ENCODE measurements around the gene MROH7. TPM values are rescaled to one million over a fixed set of nuclear protein-coding genes. Genes with fewer than 3 reads are reported as not detected.

MROH7 gene
- not detected for total RNA-seq
- not detected for polyA plus RNA-seq

DNA sequence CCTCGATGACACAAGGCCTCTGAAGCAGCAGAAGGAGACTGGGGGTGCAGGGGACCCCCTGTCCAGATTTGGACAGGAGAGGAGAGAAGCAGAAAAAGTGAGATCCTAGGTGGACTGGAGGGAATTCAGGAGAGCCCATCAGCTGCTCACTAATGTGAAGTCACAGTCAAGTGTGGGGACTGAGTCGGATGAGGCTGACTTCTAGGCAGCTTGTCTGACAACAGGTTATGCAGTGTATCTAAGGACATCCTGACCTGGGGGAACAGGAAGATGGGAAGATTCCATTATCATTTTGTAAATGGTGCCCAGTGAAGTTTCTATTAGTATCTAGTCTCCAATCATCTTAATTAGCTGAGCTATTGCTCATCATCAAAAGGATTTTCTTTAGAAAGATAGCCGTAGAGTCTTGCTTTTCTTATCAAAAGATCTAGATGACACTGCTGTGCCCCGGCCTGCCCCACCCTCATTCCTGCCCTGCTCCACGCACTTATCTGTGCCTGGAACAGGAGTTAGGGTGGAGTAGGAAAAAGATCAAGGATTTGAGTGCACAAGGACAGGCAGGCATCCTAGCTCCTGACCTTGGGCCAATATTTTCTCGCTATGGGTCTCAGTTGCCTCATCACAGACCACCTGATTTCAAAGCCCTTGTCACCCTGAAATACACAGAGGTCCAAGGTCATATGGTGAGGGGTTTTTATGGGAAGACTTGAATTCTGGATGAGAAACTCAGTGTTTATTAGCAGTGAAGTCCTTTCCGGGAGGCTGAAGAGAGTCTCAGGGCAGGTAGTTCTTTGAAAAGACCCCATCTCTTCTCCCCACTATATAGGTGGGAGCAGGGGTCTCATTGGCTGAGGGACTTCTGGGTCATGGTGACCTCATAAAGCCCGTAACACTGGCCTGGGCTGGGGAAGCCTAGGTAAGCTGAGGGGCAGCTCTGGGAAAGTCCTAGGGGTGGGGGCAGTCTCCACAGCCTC lies at the start of gene MROH7:
MROH7 (plus strand) TSS at position 924 of the 974 bp plus-strand sequence. CDS start 11,141 bp downstream, outside the sequence.
- H3K27me3 Mint-ChIP-seq: peaks cover 21 to 22% of the 10 kb centered on the region in 2 donors
- H3K4me3 Mint-ChIP-seq: no peak within 1 kb of the TSS
- no peak within 1 kb of the TSS for H3K27ac Mint-ChIP-seq
- H3K27me3 ChIP-seq (ENCODE audit: insufficient read depth, low read length, poor library complexity, severe bottlenecking): no peaks in the 10 kb centered on the region
- H3K4me1 ChIP-seq (ENCODE audit: insufficient read depth, low read length): no peaks in the 10 kb centered on the region
- H3K27ac ChIP-seq (ENCODE audit: low read depth, low read length): no peak within 1 kb of the TSS
- CTCF ChIA-PET: no interaction called here
- peaks cover 5 to 18% (median 9%) of the 10 kb centered on the region in 5 donors for H3K9me3 Mint-ChIP-seq
- no peak within 1 kb of the TSS for H3K4me3 ChIP-seq (ENCODE audit: low read length)
- H3K36me3 ChIP-seq (ENCODE audit: insufficient read depth, low read length): no peaks in the 10 kb centered on the region
- H3K9me3 ChIP-seq (ENCODE audit: low read length): no peaks in the 10 kb centered on the region
- H3K36me3 Mint-ChIP-seq: no peaks in the 10 kb centered on the region
- POLR2A ChIA-PET: no interaction called here
- DNase-seq: no peak
- no peaks in the 10 kb centered on the region for H3K4me1 Mint-ChIP-seq

DNA sequence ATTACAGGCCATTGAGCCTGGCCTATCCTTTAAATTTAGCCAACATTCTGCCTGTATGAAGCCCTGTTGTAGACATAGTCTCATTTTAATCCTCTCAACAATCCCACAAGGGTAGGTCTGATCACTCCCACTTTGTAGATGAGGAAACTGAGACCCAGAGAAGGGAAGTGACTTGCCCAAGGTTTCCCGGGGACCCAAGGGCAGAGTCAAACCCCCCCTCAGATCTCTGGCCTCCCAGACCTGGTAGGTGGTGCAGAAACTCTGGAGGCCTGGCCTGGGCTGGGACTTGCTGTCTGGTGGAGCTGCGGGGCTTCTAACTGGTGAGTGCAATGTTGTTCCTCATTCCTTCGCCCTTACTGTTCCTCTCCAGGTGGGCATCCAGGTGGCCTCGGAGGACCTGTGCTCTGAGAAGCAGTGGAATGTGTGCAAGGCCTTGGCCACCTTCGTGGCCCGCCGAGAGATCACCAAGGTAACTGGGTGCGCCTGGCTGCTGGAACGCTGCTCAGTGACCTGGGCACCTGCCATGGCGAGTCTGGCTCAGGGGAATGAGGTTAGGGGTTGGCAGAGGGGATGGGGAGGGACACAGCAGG lies 47.9 kb upstream of the MROH7 start:
- H3K27ac Mint-ChIP-seq: no peak overlapping the region

DNA sequence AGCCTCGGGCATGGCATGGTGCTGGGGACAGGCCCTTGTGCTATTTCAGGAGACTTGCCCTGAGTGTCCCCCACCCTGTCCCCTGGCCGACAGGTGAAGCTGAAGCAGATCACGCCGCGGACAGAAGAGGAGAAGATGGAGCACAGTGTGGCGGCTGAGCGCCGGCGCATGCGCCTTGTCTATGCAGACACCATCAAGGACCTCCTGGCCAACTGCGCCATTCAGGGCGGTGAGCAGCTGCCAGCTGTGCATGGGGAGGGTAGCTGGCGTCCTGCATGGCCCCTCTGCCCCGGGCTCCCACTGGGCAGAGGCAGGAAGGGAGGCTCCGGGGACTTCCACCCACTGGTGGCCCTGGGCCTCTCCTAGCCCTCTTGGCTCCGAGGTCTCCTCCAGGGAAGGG lies 47.1 kb upstream of the MROH7 start:
- H3K27ac ChIP-seq (ENCODE audit: low read depth, low read length): no peak overlapping the region
- no peaks in the 10 kb centered on the region for H3K36me3 ChIP-seq (ENCODE audit: insufficient read depth, low read length)
- no peak for DNase-seq
- H3K4me1 ChIP-seq (ENCODE audit: insufficient read depth, low read length): no peaks in the 10 kb centered on the region
- ChIA-PET POLR2A (no interaction called here), CTCF (no interaction called here)
- no peaks in the 10 kb centered on the region for H3K27me3 Mint-ChIP-seq
- no peaks in the 10 kb centered on the region for H3K9me3 ChIP-seq (ENCODE audit: low read length)
- H3K9me3 Mint-ChIP-seq: no peaks in the 10 kb centered on the region
- no peaks in the 10 kb centered on the region for H3K36me3 Mint-ChIP-seq
- no peak overlapping the region for H3K4me3 ChIP-seq (ENCODE audit: low read length)
- H3K27ac Mint-ChIP-seq: no peak overlapping the region
- no peaks in the 10 kb centered on the region for H3K4me1 Mint-ChIP-seq
- no peaks in the 10 kb centered on the region for H3K27me3 ChIP-seq (ENCODE audit: insufficient read depth, low read length, poor library complexity, severe bottlenecking)
- no peak overlapping the region for H3K4me3 Mint-ChIP-seq

More for the DNA sequence above, 47.9 kb upstream of the MROH7 start:
- Histone ChIP-seq H3K27me3 (ENCODE audit: insufficient read depth, low read length, poor library complexity, severe bottlenecking) (no peaks in the 10 kb centered on the region), H3K4me3 (ENCODE audit: low read length) (no peak overlapping the region), H3K27ac (ENCODE audit: low read depth, low read length) (no peak overlapping the region), H3K36me3 (ENCODE audit: insufficient read depth, low read length) (no peaks in the 10 kb centered on the region), H3K4me1 (ENCODE audit: insufficient read depth, low read length) (no peaks in the 10 kb centered on the region), H3K9me3 (ENCODE audit: low read length) (no peaks in the 10 kb centered on the region)
- ChIA-PET CTCF (no interaction called here), POLR2A (no interaction called here)
- no peak overlapping the region for H3K4me3 Mint-ChIP-seq
- DNase-seq: no peak
- no peaks in the 10 kb centered on the region for H3K9me3 Mint-ChIP-seq
- H3K36me3 Mint-ChIP-seq: no peaks in the 10 kb centered on the region
- peaks cover under 1 to 1% (median 1%) of the 10 kb centered on the region in 3 donors for H3K4me1 Mint-ChIP-seq
- H3K27me3 Mint-ChIP-seq: no peaks in the 10 kb centered on the region

DNA sequence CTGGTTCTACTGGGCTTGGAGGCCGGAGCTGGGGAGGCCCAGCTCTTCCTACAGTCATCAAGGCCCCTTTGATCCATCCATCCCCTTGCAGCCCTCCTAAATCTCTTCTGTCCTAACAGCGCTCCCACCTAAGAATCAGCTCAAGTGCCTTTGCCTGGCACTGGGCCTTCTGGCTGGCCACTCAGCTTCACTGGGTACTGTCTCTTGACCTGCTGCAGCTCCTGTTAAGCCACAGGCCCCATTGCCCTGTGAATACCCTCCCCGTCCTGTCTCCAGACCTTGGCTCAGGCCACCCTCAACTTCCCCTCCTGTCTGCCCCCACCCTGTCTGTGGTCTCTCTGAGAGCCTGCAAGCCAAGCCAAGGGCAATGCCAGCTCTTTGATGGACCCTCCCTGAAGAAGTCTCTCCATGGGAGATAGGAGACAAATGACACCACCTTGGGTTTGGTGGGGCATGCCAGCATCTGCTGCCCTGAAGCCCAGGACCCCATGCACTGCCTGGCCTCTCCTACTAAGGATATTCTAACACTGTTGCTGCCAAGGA lies 45.6 kb upstream of the MROH7 start:
- CTCF ChIA-PET: no interaction called here

DNA sequence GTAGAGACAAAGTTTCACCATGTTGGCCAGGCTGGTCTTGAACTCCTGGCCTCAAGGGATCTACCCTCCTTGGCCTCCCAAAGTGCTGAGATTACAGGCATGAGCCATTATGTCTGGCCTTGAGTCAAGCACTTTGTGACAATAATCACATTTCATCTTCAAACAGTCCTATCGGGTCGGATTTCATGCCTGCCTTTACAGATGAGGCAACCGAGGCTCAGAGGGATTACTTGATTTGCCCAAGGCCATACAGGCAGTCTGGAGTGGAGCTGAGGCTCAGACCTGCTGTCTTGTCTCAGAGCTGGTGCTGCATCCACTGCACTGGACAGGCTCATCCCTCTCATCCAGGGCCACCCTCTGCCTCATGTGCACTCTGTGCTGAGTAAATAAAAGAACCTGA lies 44.8 kb upstream of the MROH7 start:
- no peaks in the 10 kb centered on the region for H3K27me3 ChIP-seq (ENCODE audit: insufficient read depth, low read length, poor library complexity, severe bottlenecking)
- no peak for DNase-seq
- ChIA-PET POLR2A (no interaction called here), CTCF (no interaction called here)
- no peaks in the 10 kb centered on the region for H3K9me3 ChIP-seq (ENCODE audit: low read length)
- no peaks in the 10 kb centered on the region for H3K36me3 ChIP-seq (ENCODE audit: insufficient read depth, low read length)
- H3K4me1 ChIP-seq (ENCODE audit: insufficient read depth, low read length): no peaks in the 10 kb centered on the region
- Mint-ChIP-seq H3K4me1 (no peaks in the 10 kb centered on the region), H3K9me3 (no peaks in the 10 kb centered on the region), H3K36me3 (no peaks in the 10 kb centered on the region), H3K4me3 (no peak overlapping the region), H3K27ac (no peak overlapping the region), H3K27me3 (no peaks in the 10 kb centered on the region)
- H3K27ac ChIP-seq (ENCODE audit: low read depth, low read length): no peak overlapping the region
- no peak overlapping the region for H3K4me3 ChIP-seq (ENCODE audit: low read length)

More for the DNA sequence above, 45.6 kb upstream of the MROH7 start:
- POLR2A ChIA-PET: no interaction called here
- no peak for DNase-seq
- Histone ChIP-seq H3K27ac (ENCODE audit: low read depth, low read length) (no peak overlapping the region), H3K4me3 (ENCODE audit: low read length) (no peak overlapping the region), H3K36me3 (ENCODE audit: insufficient read depth, low read length) (no peaks in the 10 kb centered on the region), H3K9me3 (ENCODE audit: low read length) (no peaks in the 10 kb centered on the region), H3K4me1 (ENCODE audit: insufficient read depth, low read length) (no peaks in the 10 kb centered on the region), H3K27me3 (ENCODE audit: insufficient read depth, low read length, poor library complexity, severe bottlenecking) (no peaks in the 10 kb centered on the region)
- Mint-ChIP-seq H3K27ac (no peak overlapping the region), H3K27me3 (no peaks in the 10 kb centered on the region), H3K36me3 (no peaks in the 10 kb centered on the region), H3K4me3 (no peak overlapping the region), H3K9me3 (no peaks in the 10 kb centered on the region), H3K4me1 (no peaks in the 10 kb centered on the region)

DNA sequence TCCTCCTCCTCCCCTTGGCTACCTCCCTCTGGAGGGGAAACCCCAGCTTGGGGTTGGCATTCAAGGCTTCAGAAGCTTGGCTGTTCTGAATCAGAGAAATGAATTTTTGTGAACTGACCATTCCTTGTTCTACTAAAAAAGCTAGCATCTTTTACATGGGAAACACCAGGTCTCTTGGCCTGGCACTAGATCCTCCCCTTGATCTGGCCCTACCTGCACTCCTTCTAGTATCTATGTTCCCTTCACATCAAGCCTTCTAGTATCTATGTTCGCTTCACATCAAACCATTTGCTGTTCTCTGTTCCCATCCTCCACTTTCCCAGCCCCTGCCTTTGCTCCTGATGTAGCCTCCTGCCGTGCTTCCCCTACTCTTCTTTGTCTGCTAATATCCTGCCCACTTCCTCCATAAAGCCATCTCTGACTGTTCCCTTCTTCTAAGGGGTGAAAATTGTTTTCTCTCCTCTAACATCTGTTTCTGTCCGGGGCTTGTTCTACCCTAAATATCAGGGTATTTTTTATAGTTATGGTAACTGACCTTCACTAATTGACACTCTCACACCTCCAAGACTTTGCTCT lies 44.0 kb upstream of the MROH7 start:
- Mint-ChIP-seq H3K36me3 (no peaks in the 10 kb centered on the region), H3K9me3 (no peaks in the 10 kb centered on the region), H3K4me1 (no peaks in the 10 kb centered on the region), H3K4me3 (no peak overlapping the region), H3K27me3 (no peaks in the 10 kb centered on the region), H3K27ac (no peak overlapping the region)
- POLR2A ChIA-PET: no interaction called here
- no peak overlapping the region for H3K27ac ChIP-seq (ENCODE audit: low read depth, low read length)
- CTCF ChIA-PET: no interaction called here
- H3K27me3 ChIP-seq (ENCODE audit: insufficient read depth, low read length, poor library complexity, severe bottlenecking): no peaks in the 10 kb centered on the region
- no peaks in the 10 kb centered on the region for H3K36me3 ChIP-seq (ENCODE audit: insufficient read depth, low read length)
- H3K4me3 ChIP-seq (ENCODE audit: low read length): no peak overlapping the region
- no peak for DNase-seq
- H3K4me1 ChIP-seq (ENCODE audit: insufficient read depth, low read length): no peaks in the 10 kb centered on the region
- H3K9me3 ChIP-seq (ENCODE audit: low read length): no peaks in the 10 kb centered on the region

DNA sequence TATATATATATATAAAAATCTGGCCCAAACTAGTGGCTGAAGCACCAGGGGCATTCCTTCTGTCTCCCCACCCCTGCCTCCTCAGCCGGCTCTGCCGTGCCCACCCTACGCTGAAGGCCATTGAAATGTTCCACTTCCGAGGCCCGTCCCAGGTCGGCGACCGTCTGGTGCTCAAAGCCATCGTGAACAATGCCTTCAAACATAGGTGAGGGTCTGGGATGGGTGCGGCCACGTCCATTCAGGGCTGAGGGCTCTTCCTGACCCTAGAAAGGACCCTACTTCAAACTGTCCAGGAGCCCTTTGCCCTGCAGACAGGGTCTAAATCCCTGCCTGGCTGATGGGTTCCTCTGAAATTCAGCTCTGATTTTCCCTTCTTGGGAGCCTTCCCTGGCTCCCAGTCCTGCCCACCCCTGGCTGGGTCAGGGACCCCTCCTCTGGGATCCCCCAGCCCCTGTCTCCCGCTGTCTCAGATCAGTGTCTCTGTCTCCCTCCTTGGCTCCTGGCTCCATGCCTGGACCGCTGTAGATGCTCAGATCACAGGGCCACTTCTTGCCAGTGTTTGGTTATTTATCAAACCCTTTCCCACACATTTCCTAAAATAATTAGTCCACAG lies 42.3 kb upstream of the MROH7 start:
- no peak overlapping the region for H3K4me3 ChIP-seq (ENCODE audit: low read length)
- Mint-ChIP-seq H3K4me3 (no peak overlapping the region), H3K36me3 (no peaks in the 10 kb centered on the region), H3K9me3 (no peaks in the 10 kb centered on the region), H3K27ac (no peak overlapping the region), H3K27me3 (no peaks in the 10 kb centered on the region), H3K4me1 (peaks cover 2 to 3% (median 2%) of the 10 kb centered on the region in 3 donors)
- POLR2A ChIA-PET: no interaction called here
- peaks cover under 1% of the 10 kb centered on the region for H3K4me1 ChIP-seq (ENCODE audit: insufficient read depth, low read length)
- CTCF ChIA-PET: no interaction called here
- H3K9me3 ChIP-seq (ENCODE audit: low read length): no peaks in the 10 kb centered on the region
- H3K27ac ChIP-seq (ENCODE audit: low read depth, low read length): no peak overlapping the region
- H3K36me3 ChIP-seq (ENCODE audit: insufficient read depth, low read length): no peaks in the 10 kb centered on the region
- no peaks in the 10 kb centered on the region for H3K27me3 ChIP-seq (ENCODE audit: insufficient read depth, low read length, poor library complexity, severe bottlenecking)
- DNase-seq: no peak
